Measurements from ENCODE around the gene RPL10. TPM values are rescaled to one million over a fixed set of nuclear protein-coding genes. Genes with fewer than 3 reads are reported as not detected.
A peak's percentile ranks its signal among the peaks of the same experiment; 100 is the strongest.

The RPL10 gene
- total RNA-seq, 1 donor from 2014 or later: 5,113 TPM

GRCh38 chrX:154435171-154435733 lies 37.1 kb downstream of the RPL10 start:
- ATAC-seq (ENCODE audit: low read depth) (no peak), DNase-seq (no peak)
- Mint-ChIP-seq H3K36me3 (ENCODE audit: low read depth) (peaks cover 38% of the 10 kb centered on the region), H3K9me3 (no peaks in the 10 kb centered on the region), H3K4me3 (no peak overlapping the region), H3K4me1 (peaks cover 32% of the 10 kb centered on the region), H3K27me3 (no peaks in the 10 kb centered on the region), H3K27ac (peak overlapping the region; percentile 7)
- TF ChIP-seq CTCF (IDR thresholded peaks at IDR 0.05): no peak
- CTCF ChIA-PET: no interaction called here
- POLR2A ChIA-PET: interaction anchor here (1.1 kb wide), 2 partner anchors 10 to 37 kb away, joined by 3 to 5 read pairs; partner anchors contain the start of gene RPL10
- intact Hi-C loops (cut with micrococcal nuclease): loop anchor here (5.0 kb wide), 1 partner anchor 38 kb away; the partner anchor contains the start of gene RPL10

- peak overlapping the region; percentile 86 for H3K27ac Mint-ChIP-seq
- H3K27me3 Mint-ChIP-seq: no peaks in the 10 kb centered on the region
- DNase-seq: peak; percentile 30
- POLR2A ChIA-PET: interaction anchor here (1.0 to 1.1 kb wide), 3 partner anchors 8 to 38 kb away, joined by 3 to 5 read pairs (median 3); partner anchors contain the start of genes ATP6AP1 and RPL10
- peak; percentile 77 for ATAC-seq (ENCODE audit: low read depth)
- peaks cover 23% of the 10 kb centered on the region for H3K4me1 Mint-ChIP-seq
- no peak for TF ChIP-seq CTCF (IDR thresholded peaks at IDR 0.05)
- peak overlapping the region; percentile 80 for H3K4me3 Mint-ChIP-seq
- intact Hi-C loops (cut with micrococcal nuclease): loop anchor here (1.0 to 5.0 kb wide), 4 partner anchors 8 to 42 kb away; partner anchors contain the start of genes ATP6AP1, LAGE3 and RPL10
- CTCF ChIA-PET: no interaction called here
- peaks cover 41% of the 10 kb centered on the region for H3K36me3 Mint-ChIP-seq (ENCODE audit: low read depth)
- no peaks in the 10 kb centered on the region for H3K9me3 Mint-ChIP-seq
Observed at GRCh38 chrX:154436374-154436982, 38.3 kb downstream of the RPL10 start.

GRCh38 chrX:154436983-154437752 lies 39.0 kb downstream of the RPL10 start, which contains the start of gene GDI1:
Gene GDI1, plus strand, starts transcription at chrX:154437154. Its CDS starts 101 bp downstream, at chrX:154437255.
- H3K9me3 Mint-ChIP-seq: no peaks in the 10 kb centered on the region
- no peak for TF ChIP-seq CTCF (IDR thresholded peaks at IDR 0.05)
- H3K27ac Mint-ChIP-seq: peak within 1 kb of the TSS; percentile 86
- intact Hi-C loops (cut with micrococcal nuclease): loop anchor here (1.0 to 5.0 kb wide), 4 partner anchors 9 to 42 kb away; partner anchors contain the start of genes ATP6AP1, LAGE3 and RPL10
- H3K36me3 Mint-ChIP-seq (ENCODE audit: low read depth): peaks cover 47% of the 10 kb centered on the region
- POLR2A ChIA-PET: interaction anchor here (1.0 kb wide), 1 partner anchor 9 kb away, joined by 3 read pairs; the partner anchor contains the start of gene ATP6AP1
- DNase-seq (peak; percentile 62), ATAC-seq (ENCODE audit: low read depth) (peak; percentile 69)
- CTCF ChIA-PET: no interaction called here
- peak within 1 kb of the TSS; percentile 88 for H3K4me3 Mint-ChIP-seq
- no peaks in the 10 kb centered on the region for H3K27me3 Mint-ChIP-seq
- peaks cover 22% of the 10 kb centered on the region for H3K4me1 Mint-ChIP-seq

GRCh38 chrX:154437971-154438893 lies 40.1 kb downstream of the RPL10 start:
- Mint-ChIP-seq H3K27me3 (no peaks in the 10 kb centered on the region), H3K36me3 (ENCODE audit: low read depth) (peaks cover 44% of the 10 kb centered on the region), H3K4me3 (peak overlapping the region; percentile 88), H3K27ac (peak overlapping the region; percentile 65), H3K9me3 (no peaks in the 10 kb centered on the region), H3K4me1 (peaks cover 22% of the 10 kb centered on the region)
- intact Hi-C loops (cut with micrococcal nuclease): loop anchor here (2.0 to 5.0 kb wide), 3 partner anchors 19 to 41 kb away; partner anchors contain the start of genes LAGE3 and RPL10
- CTCF ChIA-PET: no interaction called here
- DNase-seq (no peak), ATAC-seq (ENCODE audit: low read depth) (no peak)
- POLR2A ChIA-PET: interaction anchor here (0.7 to 1.9 kb wide), 5 partner anchors 14 to 89 kb away, joined by 3 to 6 read pairs (median 4); no protein-coding TSS in a partner anchor
- TF ChIP-seq CTCF (IDR thresholded peaks at IDR 0.05): no peak
